HepG2 (cell line): Measurements from ENCODE around the gene FAM32A. TPM values are rescaled to one million over a fixed set of nuclear protein-coding genes. Genes with fewer than 3 reads are reported as not detected.

Experiments
- ADNP ChIP-seq: sonication (generic); formaldehyde crosslinking; IDR thresholded peaks from 2 replicates; pipeline ENCODE4 v1.4.0; 2020; ENCODE audit warnings: missing genetic modification reagents
- ARID2 ChIP-seq: sonication (generic); formaldehyde crosslinking; IDR thresholded peaks from 2 replicates; pipeline ENCODE4 v1.8.1; 2022; ENCODE audit warnings: mild to moderate bottlenecking, missing genetic modification reagents, borderline replicate concordance
- FOXM1 ChIP-seq: sonication (generic); formaldehyde crosslinking; IDR thresholded peaks from 2 replicates; pipeline ENCODE4 v1.5.0; 2020; ENCODE audit warnings: missing genetic modification reagents
- GABPA ChIP-seq, 2 experiments: IDR thresholded peaks; 2 replicates each; pipeline ENCODE4 v1.6.1; 2011 to 2016; ENCODE audit warnings: low read depth in 2 of 2, low read length in 1 of 2, missing biosample characterization in 1 of 2, missing genetic modification characterization in 1 of 2
- KDM5B ChIP-seq: sonication (generic); formaldehyde crosslinking; IDR thresholded peaks from 2 replicates; pipeline ENCODE4 v1.4.0; 2020; ENCODE audit warnings: missing genetic modification reagents, mild to moderate bottlenecking, borderline replicate concordance
- MEIS2 ChIP-seq: sonication (generic); formaldehyde crosslinking; IDR thresholded peaks from 2 replicates; pipeline ENCODE4 v1.9.0; 2021; ENCODE audit warnings: mild to moderate bottlenecking, missing genetic modification reagents
- NBN ChIP-seq: fragments of 450-650 bp; conservative IDR thresholded peaks from 2 replicates; pipeline ENCODE4 v1.6.1; 2017
- NFE2L1 ChIP-seq: sonication (generic); formaldehyde crosslinking; IDR thresholded peaks from 2 replicates; pipeline ENCODE4 v1.4.0; 2020; ENCODE audit warnings: missing genetic modification reagents, mild to moderate bottlenecking, borderline replicate concordance
- NR2C2 ChIP-seq: sonication (generic); formaldehyde crosslinking; IDR thresholded peaks from 2 replicates; pipeline ENCODE4 v1.4.0; 2020; ENCODE audit warnings: missing genetic modification reagents, mild to moderate bottlenecking, moderate library complexity, borderline replicate concordance
- PHF20 ChIP-seq: sonication (generic); formaldehyde crosslinking; IDR thresholded peaks from 2 replicates; pipeline ENCODE4 v1.5.0; 2020; ENCODE audit warnings: mild to moderate bottlenecking, missing genetic modification reagents
- POLR2AphosphoS2 ChIP-seq: IDR thresholded peaks from 2 replicates; pipeline ENCODE4 v1.6.1; 2011; ENCODE audit warnings: low read depth, low read length, improper control_type of control experiment
- PREB ChIP-seq: sonication (generic); formaldehyde crosslinking; IDR thresholded peaks from 2 replicates; pipeline ENCODE4 v1.4.0; 2020; ENCODE audit warnings: missing genetic modification reagents
- TARDBP ChIP-seq: sonication (generic); formaldehyde crosslinking; IDR thresholded peaks from 2 replicates; pipeline ENCODE4 v1.8.0; 2022; ENCODE audit warnings: mild to moderate bottlenecking, missing genetic modification reagents
- ZNF101 ChIP-seq: sonication (generic); formaldehyde crosslinking; IDR thresholded peaks from 2 replicates; pipeline ENCODE4 v1.4.0; 2020; ENCODE audit warnings: mild to moderate bottlenecking, low read depth, missing genetic modification reagents, borderline replicate concordance
- ZNF18 ChIP-seq: sonication (generic); formaldehyde crosslinking; IDR thresholded peaks from 2 replicates; pipeline ENCODE4 v1.8.0; 2022; ENCODE audit warnings: mild to moderate bottlenecking, missing genetic modification reagents; ENCODE audit not compliant: insufficient replicate concordance
- ZNF432 ChIP-seq: sonication (generic); formaldehyde crosslinking; IDR thresholded peaks from 2 replicates; pipeline ENCODE4 v1.5.0; 2020; ENCODE audit warnings: missing genetic modification reagents, mild to moderate bottlenecking, borderline replicate concordance
- ZNF569 ChIP-seq: sonication (generic); formaldehyde crosslinking; IDR thresholded peaks from 2 replicates; pipeline ENCODE4 v1.5.0; 2020; ENCODE audit warnings: mild to moderate bottlenecking, missing genetic modification reagents, moderate library complexity, borderline replicate concordance
- ZNF589 ChIP-seq: sonication (generic); formaldehyde crosslinking; conservative IDR thresholded peaks from 2 replicates; pipeline ENCODE4 v1.8.0; 2022; ENCODE audit warnings: mild to moderate bottlenecking, moderate library complexity, missing genetic modification reagents
- ZNF766 ChIP-seq: sonication (generic); formaldehyde crosslinking; IDR thresholded peaks from 2 replicates; pipeline ENCODE4 v1.5.0; 2020; ENCODE audit warnings: missing genetic modification reagents, borderline replicate concordance
- polyA plus RNA-seq, 8 experiments: library from polyadenylated mRNA; depleted of rRNA in 3 of 8; stranded (reverse) in 7 of 8; unstranded in 1 of 8; fragments of >200 nt; fragmentation: Illumina TruSeq in 4 of 8; extraction: Trizol in 4 of 8; gene quantifications; 2 replicates each; pipeline versions ENCODE4 v1.2.1 to v1.2.3, GENCODE V29; 2011 to 2016; ENCODE audit warnings: low read depth in 4 of 8, missing spikeins in 1 of 8, mixed read lengths in 1 of 8; ENCODE audit not compliant: insufficient read depth in 1 of 8
- total RNA-seq, 5 experiments: library from RNA; depleted of rRNA; stranded (reverse); fragments of >200 nt; fragmentation: Illumina TruSeq; extraction: Trizol; gene quantifications; 2 replicates each; pipeline ENCODE4 v1.2.3, GENCODE V29; 2016; ENCODE audit warnings: low read depth in 1 of 5

The FAM32A gene
- total and polyA plus RNA-seq, 2 of the 13 experiments (the other 11 are each of a cell fraction or from before 2014, with no cell fraction given), result 85.8 to 86.2 TPM

- TF ChIP-seq TARDBP (CRISPR knock-in tag) (no peak), MEIS2 (CRISPR knock-in tag) (no peak), KDM5B (0 out of 2 replicates have a peak, but pooled peaks have one; percentile 65), NBN (no peak), NR2C2 (CRISPR knock-in tag) (no peak), PHF20 (no peak), PREB (CRISPR knock-in tag) (no peak), ZNF589 (CRISPR knock-in tag) (no peak), ZNF432 (no peak), ADNP (CRISPR knock-in tag) (0 out of 2 replicates have a peak, but pooled peaks have one; percentile 37), POLR2AphosphoS2 (no peak), NFE2L1 (CRISPR knock-in tag) (no peak), FOXM1 (CRISPR knock-in tag) (no peak), GABPA (IDR thresholded peaks at IDR 0.05; ENCODE audit: low read depth, low read length) (no peak), GABPA (CRISPR knock-in tag; IDR thresholded peaks at IDR 0.05; ENCODE audit: low read depth) (no peak), ARID2 (CRISPR knock-in tag) (no peak), ZNF569 (CRISPR knock-in tag) (no peak), ZNF101 (CRISPR knock-in tag) (no peak), ZNF18 (CRISPR knock-in tag) (peak; percentile 37), ZNF766 (CRISPR knock-in tag) (no peak)
- TF ChIP-seq, all 625 proteins: peak for 18
Observed at GRCh38 chr19:16184665-16185122, 516 bp upstream of the FAM32A start (continued).
